Femur (tissue), 1 donor: ENCODE data around the gene JPT1.
"Not testable (repeated sequence)": the region's sequence is repeated elsewhere in the genome, so short reads cannot be mapped to it uniquely, and the experiment has no call there.

Experiments
- DNase-seq: peaks from one replicate; pipeline ENCODE4 v3.0.0-alpha.2; 2017

JPT1 gene, protein sequence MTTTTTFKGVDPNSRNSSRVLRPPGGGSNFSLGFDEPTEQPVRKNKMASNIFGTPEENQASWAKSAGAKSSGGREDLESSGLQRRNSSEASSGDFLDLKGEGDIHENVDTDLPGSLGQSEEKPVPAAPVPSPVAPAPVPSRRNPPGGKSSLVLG

DNA sequence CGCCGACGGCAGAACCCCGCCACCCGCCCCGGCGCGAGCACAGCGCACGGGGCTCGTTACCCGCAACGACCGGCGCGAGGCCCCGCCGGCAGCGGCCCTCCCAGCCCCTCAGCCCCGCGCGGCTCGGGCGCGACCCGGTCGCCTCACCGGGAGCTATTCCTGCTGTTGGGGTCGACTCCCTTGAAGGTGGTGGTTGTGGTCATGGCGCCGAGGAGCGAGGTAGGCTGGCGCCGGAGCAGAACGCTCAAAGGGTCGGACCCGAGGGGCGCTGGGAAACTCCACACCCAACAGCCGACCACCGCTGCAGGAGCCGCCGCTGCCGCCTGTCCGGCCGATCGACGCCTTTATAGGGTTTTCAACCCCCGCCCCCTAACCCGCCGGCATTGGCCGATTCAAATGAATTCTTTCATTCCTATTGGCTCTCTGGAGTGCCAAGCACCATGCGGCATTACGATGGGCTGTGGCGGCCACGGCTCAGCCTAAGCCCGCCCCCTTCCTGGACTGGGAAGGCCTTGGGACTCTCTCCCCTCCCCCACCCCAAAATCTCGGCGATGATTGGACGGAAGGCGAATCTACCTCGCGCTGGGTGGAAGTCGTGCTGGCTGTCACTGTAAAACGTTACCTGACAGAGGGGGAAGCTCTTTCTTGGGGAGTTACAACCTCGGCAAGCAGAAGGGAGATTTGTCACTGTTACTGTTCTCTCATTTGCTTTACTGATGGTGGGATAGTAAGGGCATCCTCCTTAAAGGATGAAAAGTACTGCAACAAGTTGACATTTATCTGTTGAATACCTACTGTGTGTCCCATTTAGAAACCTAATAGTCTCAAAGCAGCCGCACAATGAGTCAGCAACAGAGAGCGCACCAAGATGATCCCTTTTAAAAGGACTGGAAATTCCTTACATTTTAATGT is at the start of gene JPT1:
TSS of gene JPT1 (minus strand) at position 318 of the 912 bp plus-strand sequence. CDS start at position 203, 115 bp downstream.
- peak; percentile 99 for DNase-seq

DNA sequence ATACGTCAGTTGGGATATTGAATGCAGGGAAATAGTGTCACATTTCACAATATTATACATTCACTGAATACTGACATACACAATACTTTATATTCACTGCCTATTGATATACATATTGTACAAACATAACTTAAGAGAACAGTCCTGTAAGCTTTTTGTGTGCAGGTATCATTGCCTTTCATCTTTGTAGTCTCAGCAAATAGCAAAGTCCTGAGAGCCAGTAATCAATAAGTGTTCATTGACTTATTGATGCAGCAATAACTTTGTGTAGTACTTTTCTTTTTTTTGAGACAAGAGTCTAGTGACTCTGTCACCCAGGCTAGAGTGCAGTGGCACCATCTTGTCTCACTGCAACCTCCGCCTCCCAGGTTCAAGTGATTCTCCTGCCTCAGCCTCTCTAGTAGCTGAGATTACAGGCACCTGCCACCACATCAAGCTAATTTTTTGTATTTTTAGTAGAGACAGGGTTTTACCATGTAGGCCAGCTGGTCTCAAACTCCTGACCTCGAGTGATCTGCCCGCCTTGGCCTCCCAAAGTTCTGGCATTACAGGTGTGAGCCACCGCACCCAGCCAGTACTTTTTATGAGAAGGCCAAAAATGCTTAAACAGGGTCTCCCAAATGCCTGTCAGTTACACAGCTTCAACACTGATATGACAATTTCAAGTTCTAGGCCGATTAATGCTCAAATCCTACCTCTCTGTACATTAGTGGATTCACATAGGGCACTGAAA is 45.7 kb upstream of the JPT1 start:
- DNase-seq: no peak

DNA sequence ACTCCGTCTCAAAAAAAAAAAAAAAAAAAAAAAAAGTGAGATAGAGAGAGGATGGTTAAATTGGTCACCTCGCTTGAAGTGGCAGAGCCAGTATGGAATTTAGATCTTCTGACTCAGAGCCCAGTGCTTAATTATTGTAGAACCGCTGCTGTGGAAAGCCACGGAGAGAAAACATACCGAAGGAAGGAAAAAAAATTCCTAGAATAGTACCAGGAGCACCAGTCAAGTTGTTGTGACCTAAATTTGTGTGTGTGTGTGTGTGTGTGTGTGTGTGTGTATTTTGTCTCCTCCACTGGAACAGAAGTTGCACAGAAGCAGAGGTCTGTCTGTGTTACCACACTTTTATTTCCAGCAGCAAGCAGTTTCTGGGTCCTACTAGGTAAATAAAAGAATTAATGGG is 40.6 kb upstream of the JPT1 start:
- no peak for DNase-seq

DNA sequence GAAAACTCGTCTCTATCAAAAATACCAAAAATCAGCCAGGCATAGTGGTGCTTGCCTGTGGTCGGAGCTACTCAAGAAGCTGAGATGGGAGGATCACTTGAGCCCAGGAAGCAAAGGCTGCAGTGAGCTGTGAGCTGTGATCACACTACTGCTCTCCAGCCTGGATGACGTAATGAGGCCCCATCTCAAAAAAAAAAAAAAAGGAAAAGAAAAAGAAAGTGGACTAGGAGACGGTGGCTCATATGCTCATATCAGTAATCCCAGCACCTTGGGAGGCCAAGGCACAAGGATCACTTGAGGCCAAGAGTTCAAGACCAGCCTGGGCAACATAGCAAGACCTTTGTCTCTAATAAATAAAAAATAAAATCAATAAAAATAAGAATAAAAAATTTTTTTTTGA is 37.3 kb upstream of the JPT1 start:
- no peak for DNase-seq

DNA sequence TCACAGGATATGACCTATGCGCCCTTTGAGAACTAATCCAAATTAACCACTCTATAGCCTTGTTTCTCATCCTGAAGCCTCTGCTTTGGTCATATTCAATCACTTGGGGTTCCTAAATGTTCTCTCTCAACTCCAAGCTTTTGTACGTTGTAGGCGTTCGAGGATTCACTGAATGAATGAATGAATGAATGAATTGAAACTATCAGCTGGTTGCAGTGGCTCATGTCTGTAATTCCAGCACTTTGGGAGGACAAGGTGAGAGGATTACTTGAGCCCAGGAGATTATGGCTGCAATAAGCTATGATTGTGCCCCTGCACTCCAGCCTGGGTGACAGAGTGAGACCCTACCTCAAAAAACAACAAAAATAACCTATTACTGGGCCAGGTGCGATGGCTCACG is 34.3 kb upstream of the JPT1 start:
- no peak for DNase-seq

DNA sequence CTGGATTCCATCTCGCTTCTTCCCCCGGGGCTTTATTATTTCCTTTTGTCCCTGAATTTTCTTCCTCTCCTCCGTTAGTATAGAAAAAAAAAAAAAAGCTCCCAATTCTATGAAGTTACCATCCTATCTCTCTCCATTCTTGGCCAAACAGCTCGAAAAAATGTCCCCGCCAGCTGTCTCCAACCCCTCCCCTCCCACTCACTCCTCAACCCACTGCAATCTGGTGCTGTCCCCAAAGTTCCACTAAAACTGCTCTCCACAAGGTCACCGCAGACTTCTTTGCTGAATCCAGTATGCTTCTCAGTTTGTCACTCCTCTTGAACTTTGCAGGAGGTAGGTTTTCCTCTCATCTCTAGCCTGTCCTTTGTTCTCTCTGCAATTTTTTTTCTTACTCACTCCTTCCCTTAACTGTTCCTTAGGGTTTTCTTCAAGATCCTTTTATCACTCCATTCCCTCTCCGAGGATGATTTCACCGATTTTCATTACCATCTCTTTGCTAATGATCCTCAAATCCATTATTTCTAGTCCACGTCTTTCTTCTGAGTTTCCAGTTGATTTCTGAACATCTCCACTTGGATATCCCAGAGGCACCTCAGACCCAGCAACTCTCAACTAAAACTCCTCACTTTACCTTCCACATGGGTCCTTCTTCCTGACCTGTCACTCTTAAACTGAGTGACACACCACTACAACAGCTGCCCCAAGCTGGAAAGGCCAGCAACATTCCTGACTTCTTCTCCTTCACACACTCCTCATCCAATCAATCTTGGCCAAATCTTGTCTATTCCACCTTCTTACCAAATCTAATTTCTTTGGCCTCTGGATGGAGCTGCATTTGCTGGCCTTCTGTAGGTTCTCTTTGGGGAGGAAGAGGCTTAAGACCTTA is 29.9 kb upstream of the JPT1 start:
- no peak for DNase-seq

DNA sequence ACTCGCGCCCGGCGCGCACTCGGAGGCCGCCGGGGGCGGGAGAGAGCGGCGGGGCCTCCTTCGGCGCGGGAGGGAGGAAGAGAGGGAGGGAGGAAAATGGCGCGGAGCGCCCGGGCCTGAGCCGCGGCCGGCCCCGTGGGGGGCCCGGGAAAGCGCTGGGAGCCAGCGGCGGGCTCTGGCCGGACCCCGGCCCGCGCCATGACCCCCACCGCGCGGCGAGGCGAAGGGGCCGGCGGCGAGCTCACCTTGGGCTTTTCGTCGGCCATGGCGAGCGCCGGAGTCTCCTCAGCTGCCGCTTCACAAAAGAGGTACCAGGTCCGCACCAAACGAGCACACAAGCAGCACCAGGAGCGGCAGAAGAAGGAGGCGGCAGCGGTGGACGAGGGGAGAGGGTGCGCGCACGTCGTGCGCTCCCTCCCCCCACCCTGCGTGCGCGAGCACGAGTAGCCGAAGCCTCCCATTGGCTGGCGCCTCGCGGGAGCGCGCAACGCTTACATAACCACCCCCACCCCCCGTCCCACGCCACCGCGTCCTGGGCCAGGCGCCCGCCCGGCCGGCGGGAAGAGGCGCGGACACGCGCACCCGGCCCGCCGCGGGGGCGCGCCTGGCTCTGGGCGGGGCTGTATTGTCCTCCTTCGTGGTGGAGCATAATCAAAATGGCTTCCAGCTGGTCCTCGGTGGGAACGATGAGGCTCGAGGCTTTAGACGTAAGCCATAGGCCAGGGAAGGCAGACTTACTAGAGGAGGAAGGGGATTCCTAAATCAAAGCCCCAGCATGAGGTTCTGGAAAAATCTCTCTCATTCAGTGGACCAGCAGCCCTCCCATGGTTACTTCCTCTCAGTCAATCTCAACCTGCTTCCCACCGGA is 28.5 kb upstream of the JPT1 start, which contains the start of gene SUMO2:
TSS of gene SUMO2 (minus strand) at position 391 of the 868 bp plus-strand sequence. CDS start at position 266, 125 bp downstream.
- peak; percentile 97 for DNase-seq

DNA sequence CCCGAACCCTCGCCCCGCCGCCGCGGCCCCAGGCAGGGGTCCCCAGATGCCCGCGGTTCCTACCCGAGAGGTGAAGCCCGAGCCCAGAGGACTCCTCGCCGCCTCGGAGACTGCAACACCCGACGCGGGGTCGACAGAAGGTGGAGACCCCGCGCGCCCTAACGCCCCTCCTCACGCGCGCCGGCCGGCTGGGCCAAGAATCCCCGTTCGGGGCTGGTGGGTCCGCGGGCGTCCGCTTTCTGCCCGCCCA is 27.9 kb upstream of the JPT1 start:
- no peak for DNase-seq

DNA sequence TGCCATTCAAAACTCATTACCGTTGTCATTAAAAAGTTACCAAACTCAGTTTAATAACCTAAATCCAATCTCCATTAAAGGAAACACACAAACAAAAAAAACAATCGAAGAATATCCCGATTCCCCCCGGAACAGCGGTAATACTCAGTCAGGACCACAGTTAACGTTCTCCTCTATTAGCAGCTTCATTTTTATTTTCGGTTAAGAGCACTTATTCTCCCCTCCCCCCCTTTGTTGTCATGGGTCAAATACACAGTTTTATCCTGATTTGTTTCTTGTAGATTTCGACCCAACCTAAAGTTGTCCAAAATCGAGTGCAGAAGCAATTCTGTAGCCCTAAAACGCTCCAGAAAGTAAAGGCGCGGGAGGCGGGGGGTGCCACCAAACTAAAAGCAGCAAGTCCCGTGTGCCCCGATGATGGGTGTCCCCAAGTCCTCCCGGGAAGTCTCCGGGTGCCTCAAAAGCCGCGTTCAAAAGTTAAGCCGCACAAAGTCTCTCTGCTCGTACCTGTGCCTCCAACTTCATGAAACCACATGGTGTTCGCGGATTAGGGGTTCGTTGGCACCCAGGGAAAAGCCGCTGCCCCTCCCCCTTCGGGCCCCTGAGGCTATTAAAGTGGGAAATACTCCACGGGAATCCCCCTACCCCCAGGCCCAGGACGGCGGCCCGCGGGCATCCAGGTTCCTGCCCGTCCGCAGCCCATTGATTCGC is 27.5 kb upstream of the JPT1 start:
- peak; percentile 51 for DNase-seq

DNA sequence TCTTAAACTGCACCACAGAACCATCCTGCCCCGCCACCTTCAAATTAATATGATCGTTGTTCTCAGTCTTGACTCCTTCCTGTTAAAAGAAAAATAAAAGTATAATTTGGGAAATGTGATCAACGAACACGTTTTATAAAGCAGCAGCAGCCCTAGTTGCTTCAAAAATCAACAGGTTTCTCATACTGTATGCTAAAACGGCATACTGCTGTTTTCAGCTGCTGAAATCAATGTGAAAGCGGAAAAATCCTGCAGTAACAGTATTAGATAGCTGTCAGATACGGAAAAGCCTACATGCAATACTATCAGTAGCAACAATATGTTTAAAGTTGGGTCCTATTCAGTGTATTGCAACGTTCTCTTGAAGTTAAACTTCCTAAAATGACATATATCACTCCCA is 26.8 kb upstream of the JPT1 start:
- no peak for DNase-seq

DNA sequence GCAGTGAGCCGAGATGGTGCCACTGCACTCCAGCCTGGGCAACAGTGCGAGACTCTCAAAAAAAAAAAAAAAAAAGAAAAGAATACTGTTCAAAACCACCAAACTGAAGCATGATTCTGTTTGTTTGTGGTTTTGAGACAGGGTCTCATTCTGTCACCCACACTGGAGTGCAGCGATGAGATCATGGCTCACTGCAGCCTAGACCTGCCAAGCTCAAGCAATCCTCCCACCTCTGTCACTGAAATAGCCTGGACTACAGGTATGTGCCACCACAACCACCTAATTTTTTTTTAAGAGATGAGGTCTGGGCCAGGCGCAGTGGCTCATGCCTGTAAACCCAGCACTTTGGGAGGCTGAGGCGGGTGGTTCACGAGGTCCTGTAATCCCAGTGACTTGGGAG is 24.1 kb upstream of the JPT1 start:
- DNase-seq: no peak

DNA sequence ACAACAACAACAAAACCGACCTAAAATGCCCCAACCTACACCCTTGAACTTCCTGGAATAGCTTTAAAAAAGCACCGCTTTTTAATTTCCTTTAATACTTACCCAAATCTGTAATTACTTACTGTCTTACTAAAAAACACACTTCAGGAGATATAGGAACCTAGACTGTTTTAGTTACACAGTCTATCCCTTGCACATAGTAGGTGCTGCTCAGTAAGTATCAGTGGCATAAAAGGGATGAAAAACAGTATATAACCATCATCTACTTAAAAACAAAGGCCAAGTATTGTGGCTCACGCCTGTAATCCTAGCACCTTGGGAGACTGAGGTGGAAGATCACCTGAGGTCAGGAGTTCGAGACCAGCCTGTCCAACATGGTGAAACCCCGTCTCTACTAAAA is 22.3 kb upstream of the JPT1 start:
- DNase-seq: no peak

DNA sequence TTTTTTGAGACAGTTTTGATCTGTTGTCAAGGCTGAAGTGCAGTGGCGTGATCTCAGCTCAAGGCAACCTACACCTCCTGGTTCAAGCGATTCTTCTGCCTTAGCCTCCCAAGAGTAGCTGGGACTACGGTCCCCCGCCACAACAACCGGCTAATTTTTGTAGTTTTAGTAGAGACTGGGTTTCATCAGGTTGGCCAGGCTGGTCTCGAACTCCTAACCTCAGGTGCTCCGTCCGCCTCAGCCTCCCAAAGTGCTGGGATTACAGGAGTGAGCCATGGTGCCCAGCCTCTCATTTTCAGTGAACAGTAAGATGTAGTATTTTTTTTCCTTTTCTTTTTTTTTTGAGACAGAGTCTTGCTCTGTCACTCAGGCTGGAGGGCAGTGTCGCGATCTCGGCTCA is 20.7 kb upstream of the JPT1 start:
- DNase-seq: no peak

DNA sequence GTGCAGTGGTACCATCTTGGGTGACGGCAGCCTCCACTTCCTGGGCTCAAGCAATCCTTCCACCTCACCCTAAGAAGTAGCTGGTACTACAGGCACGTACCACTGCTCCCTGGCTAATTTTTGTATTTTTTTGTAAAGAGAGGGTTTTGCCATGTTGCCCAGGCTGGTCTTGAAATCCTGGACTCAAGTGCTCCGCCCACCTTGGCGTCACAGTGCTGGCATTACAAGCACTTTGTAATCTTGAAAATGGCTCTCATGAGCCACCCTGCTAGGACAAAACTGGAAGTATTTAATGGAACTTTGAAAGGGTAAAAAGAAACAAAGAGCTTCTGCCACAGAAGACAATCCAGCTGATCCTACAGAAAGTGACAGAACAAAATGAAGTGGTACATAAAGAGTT is 19.2 kb upstream of the JPT1 start:
- DNase-seq: no peak

DNA sequence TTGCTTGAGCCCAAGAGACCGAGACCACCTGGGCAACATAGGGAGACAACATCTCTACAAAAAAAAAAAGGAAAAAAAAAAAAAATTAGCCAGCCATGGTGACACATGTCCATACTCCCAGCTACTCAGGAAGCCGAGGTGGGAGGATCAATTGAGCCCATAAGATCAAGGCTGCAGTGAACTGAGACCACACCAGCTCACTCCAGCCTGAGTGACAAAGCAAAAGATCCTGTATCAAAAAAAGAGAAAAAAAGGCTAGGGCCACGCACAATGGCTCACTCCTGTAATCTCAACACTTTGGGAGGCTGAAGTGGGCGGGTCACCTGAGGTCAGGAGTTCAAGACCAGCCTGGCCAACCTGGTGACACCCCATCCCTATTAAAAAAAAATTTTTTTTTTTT is 14.7 kb upstream of the JPT1 start:
- DNase-seq: no peak

DNA sequence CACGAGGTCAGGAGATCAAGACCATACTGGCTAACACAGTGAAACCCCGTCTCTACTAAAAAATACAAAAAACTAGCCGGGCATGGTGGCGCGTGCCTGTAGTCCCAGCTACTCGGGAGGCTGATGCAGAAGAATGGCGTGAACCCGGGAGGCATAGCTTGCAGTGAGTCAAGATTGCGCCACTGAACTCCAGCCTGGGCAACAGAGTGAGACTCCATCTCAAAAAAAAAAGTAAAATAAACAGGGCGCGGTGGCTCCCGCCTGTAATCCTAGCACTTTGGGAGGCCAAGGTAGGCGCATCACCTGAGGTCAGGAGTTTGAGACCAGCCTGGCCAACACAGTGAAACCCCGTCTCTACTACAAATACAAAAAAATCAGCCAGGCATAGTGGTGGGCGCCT is 10.3 kb upstream of the JPT1 start:
- not testable (repeated sequence) for DNase-seq

DNA sequence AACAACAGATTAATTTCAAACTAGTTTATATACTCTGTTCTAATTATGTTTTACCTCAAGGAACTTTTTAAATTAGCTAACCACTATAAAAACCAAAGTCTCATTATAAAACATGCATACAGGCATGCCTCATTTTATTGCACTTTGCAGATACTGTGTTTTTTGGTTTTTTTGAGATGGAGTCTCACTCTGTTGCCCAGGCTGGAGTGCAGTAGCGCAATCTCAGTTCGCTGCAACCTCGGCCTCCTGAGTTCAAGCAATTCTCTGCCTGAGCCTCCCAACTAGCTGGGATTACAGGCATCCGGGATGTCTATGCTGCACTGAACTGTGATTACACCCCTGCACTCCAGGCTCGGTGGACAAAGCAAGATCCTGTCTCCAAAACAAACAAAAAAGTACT is 8.8 kb upstream of the JPT1 start:
- DNase-seq: no peak

DNA sequence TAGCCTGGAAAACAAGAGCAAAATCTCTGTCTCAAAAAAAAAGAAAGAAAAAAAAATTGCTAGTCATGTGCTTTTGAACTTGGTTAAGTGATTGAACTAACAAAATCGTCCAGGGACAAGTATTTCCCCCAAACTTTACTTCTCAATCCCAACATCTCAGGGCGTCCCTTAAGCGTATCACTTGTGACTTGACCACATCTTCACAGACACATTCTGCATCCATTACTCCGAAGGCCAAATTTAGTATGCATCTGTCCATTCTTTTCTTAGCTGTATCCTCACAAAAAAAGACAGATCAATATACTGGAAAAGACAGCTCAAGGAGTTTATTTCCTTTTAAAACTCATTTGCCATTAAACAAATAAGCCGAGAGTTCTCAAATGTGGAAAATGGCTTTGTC is 5.9 kb upstream of the JPT1 start:
- no peak for DNase-seq

DNA sequence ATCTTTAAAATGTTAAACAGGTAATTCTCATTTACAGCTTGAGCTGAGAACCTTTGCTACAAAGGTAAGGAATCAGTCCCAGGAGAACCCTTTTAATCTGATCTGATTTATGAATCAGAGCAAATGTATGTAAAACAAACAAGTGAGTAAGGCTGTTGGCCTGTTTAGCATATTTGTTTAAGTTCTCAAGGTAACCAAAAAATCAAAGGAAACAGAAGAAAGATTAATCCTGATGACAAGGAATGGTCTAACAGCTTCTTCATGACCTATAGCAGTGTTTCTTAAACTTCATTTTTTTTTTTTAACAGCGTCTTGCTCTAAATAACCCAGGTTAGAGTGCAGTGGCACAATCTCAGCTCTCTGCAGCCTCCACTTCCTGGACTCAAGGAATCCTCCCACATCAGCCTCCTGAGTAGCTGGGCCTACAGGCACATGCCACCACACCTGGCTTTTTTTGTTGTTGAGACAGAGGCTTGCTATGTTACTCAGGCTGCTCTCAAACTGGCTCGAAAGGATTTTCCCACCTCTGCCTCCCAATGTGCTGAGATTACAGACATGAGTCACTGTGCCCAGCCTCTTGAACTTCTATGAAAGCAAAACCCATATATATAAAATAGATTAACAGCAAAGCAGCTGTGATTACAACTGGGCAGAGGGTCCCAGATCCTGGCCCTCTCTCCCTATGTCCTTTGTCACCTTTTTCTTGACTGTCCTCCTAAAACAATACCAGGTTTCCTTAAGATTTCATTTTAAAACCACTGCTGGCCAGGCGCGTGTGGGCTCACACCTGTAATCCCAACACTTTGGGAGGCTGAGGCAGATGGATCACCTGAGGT is 5.1 kb upstream of the JPT1 start:
- DNase-seq: no peak

DNA sequence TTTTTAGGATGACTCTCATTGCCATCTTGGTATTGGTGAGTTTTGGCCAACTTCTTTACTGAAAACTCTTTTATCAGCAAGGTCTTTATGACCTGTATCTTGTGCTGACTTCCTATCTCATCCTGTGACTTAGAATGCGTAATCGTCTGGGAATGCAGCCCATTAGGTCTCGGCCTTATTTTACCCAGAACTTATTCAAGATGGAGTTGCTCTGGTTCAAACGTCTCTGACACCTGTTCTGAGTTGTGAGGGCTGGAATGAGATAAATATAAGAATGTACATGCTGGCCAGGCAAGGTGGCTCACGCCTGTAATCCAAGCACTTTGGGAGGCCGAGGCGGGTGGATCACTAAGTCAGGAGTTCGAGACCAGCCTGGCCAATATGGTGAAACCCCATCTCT is 4.2 kb upstream of the JPT1 start:
- DNase-seq: not testable (repeated sequence)
